GM21515 (cell line): Measurements from ENCODE around the gene TP53TG3F.
"Not testable (repeated sequence)": the region's sequence is repeated elsewhere in the genome, so short reads cannot be mapped to it uniquely, and the experiment has no call there.

Source experiments
- ATAC-seq: cut with Tn5 transposase; IDR thresholded peaks from one replicate; pipeline ENCODE4 v1.9.1; 2021; ENCODE audit not compliant: unreplicated experiment

Gene TP53TG3F, protein sequence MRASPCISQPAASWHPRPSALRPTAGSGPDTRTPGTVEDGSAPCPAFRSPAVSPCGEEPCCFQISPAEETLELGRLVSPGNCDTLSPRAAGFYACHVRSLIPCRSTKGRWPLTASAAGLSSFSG

DNA sequence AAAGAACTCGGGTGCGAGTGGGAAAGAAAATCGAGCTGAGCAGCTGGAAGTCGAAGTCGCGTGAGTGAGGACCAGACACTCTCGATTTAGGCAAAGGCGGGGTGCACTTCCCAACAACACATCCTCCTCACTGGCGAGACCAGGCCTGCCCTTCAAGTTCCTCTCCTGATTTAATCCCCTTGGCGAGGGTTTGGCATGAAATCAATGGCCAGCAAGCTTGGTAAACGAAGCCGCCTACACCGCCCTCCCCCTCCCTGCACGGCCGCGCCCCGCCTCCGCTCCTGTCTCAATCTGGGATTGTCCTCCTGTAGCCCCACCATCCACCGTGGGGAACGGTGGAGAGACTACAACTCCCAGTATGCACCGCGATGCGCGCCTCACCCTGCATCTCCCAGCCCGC, at the start of gene TP53TG3F:
Gene TP53TG3F (plus strand): TSS at position 301 of the 400 bp plus-strand sequence. CDS start 68 bp downstream, at position 369.
- ATAC-seq, result not testable (repeated sequence)

DNA sequence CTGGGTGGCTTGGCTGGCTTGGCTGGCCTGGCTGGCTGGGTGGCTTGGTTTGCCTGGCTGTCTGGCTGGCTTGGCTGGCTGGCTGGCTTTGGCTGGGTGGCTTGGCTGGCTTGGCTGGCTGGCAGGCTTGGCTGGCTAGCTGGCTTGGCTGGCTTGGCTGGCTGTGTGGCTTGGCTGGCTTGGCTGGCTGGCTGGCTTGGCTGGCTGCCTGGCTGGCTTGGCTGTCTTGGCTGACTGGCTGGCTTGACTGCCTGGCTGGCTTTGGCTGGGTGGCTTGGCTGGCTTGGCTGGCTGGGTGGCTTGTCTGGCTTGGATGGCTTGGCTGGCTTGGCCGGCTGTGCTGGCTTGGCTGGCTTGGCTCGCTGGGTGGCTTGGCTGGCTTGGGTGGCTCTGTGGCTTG, 32.2 kb downstream of the TP53TG3F start:
- ATAC-seq, result not testable (repeated sequence)

- not testable (repeated sequence) for ATAC-seq
Observed at GRCh38 chr16:33507231-33507630, 47.8 kb downstream of the TP53TG3F start.

DNA sequence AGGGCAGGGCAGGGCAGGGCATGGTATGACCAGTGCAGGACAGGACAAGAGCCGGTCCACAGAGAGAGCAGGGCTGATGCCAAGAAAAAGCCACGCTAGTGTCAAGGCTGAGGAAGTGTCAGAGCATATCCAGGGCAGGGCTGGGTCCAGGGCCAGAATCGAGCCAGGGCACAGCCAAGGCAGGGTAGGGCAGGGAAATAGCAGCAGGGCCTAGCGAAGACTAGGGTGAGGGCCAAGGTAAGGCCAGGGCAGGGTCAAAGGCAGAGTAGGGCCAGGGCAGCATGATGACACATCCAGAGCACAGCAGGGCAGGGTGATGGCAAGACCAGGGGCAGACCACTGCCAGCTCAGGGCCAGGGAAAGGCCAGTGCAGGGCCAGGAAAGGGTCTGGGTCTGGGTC, 49.7 kb downstream of the TP53TG3F start:
- not testable (repeated sequence) for ATAC-seq

DNA sequence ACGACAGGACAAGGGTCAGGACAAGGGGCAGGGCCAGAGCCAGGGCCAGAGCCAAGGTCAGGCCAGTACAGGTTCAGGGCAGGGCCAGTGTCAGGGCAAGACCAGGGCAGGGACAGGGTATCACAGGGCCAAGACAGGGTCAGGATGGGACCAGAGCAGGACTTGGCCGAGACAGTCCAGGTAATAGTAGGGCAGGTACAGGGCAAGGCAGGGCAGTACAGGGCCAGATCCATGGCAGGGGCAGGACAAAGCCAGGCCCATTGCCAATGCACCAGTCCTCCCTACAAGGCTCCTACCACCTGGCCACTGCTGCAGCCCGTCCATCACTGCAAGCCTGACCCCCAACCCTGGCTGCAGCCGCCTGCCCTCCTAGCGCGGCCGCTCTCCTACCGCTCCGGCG, 50.5 kb downstream of the TP53TG3F start:
- not testable (repeated sequence) for ATAC-seq
